LNCaP clone FGC (cell line): ENCODE measurements around the gene P2RX4.
A peak's percentile ranks its signal among the peaks of the same experiment; 100 is the strongest.
"Not testable (repeated sequence)": the region's sequence is repeated elsewhere in the genome, so short reads cannot be mapped to it uniquely, and the experiment has no call there.

Source experiments
- DNase-seq: peaks from one replicate; pipeline ENCODE4 v3.0.0-alpha.2; 2011; ENCODE audit warnings: low read depth
- H3K4me3 ChIP-seq: 2 replicates; pipeline ENCODE4 v1.5.1; 2011; ENCODE audit warnings: mild to moderate bottlenecking, low read depth, low read length, control low read depth
- CTCF ChIP-seq: IDR thresholded peaks from 2 replicates; pipeline ENCODE4 v1.5.1; 2012; ENCODE audit warnings: mild to moderate bottlenecking; ENCODE audit not compliant: control insufficient read depth, insufficient read depth; ENCODE audit errors: extremely low read depth

Gene P2RX4

DNA sequence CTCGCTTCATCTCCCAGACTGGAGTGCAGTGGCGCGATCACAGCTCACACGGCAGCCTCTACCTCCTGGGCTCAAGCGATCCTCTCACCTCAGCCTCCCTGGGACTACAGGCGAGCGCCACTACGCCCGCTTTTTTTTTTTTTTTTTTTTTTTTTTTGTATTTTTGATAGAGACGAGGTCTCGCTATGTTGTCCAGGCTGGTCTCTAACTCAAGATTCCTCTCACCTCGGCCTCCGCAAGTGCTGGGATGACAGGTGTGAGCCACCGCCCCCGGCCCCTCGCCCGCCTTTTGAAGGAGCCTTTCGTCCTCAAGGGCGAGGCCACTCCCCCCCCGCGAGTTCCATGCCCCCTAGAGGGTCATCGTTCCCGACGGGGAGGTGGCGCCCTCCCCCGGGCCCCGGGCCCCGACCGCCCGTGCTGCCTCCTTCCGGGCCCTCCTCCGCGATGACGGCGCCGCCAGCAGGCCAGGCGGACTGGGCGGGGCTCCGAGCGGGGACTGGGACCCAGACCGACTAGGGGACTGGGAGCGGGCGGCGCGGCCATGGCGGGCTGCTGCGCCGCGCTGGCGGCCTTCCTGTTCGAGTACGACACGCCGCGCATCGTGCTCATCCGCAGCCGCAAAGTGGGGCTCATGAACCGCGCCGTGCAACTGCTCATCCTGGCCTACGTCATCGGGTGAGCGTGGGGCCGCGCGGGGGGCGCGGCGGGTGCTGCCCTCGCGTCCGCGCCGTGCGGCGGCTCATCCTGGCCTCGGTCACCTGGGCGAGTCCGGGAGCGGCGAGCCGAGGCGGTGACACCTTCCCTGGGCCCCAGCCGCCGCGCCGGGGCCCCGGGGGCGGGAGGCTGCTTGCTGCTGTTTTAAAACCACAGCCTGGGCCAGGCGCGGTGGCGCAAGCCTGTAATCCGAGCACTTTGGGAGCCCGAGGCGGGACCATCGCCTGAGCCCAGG lies at the start of gene P2RX4:
P2RX4 (plus strand) TSS at position 506 of the 949 bp plus-strand sequence; CDS start at position 542, 36 bp downstream.
- DNase-seq, result peak; percentile 39

GRCh38 chr12:121162384-121162783 lies 47.5 kb upstream of the P2RX4 start:
- H3K4me3 ChIP-seq, result no peak overlapping the region
- no peak for DNase-seq
- TF ChIP-seq CTCF, result no peak

More for the DNA sequence above, at the start of gene P2RX4:
- peak; percentile 47 for TF ChIP-seq CTCF
- H3K4me3 ChIP-seq, result peak within 1 kb of the TSS; percentile 72

DNA sequence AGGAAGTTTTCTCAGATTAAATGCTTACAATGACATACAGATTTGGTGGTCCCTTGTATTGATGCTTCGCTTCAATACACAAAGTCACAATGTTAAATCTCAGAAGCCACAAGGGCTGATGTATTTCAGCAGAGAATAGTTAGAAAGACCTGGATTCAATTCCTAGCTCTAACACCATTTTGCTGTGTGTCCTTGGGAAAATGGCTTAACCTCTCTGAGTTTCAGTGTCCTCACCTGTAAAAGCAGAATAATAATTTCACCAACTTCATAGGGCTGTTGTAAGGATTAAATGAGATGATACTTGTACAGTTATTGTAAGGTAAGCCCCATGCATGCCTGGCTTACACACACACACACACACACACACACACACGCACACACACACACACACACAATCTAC lies 46.9 kb upstream of the P2RX4 start:
- DNase-seq, result no peak
- no peak overlapping the region for H3K4me3 ChIP-seq
- no peak for TF ChIP-seq CTCF

DNA sequence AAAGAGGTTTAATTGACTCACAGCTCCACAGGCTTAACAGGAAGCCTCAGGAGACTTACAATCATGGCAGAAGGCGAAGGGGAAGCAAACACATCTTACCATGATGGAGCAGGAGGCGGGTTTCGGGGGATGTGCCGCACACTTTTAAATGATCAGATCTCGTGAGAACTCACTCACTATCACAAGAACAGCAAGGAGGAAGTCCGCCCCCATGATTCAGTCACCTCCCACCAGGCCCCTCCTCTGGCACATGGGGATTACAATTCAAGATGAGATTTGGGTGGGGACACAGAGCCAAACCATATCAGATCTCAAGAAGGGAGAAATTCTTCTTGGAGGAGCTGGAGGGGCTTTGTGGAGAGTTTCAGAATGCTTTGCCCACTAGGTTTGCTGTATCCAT lies 45.1 kb upstream of the P2RX4 start:
- not testable (repeated sequence) for H3K4me3 ChIP-seq, DNase-seq

GRCh38 chr12:121165316-121165715 lies 44.6 kb upstream of the P2RX4 start:
- no peak overlapping the region for H3K4me3 ChIP-seq
- no peak for TF ChIP-seq CTCF
- no peak for DNase-seq

GRCh38 chr12:121166356-121166755 lies 43.6 kb upstream of the P2RX4 start:
- no peak for TF ChIP-seq CTCF
- H3K4me3 ChIP-seq, result no peak overlapping the region
- no peak for DNase-seq

DNA sequence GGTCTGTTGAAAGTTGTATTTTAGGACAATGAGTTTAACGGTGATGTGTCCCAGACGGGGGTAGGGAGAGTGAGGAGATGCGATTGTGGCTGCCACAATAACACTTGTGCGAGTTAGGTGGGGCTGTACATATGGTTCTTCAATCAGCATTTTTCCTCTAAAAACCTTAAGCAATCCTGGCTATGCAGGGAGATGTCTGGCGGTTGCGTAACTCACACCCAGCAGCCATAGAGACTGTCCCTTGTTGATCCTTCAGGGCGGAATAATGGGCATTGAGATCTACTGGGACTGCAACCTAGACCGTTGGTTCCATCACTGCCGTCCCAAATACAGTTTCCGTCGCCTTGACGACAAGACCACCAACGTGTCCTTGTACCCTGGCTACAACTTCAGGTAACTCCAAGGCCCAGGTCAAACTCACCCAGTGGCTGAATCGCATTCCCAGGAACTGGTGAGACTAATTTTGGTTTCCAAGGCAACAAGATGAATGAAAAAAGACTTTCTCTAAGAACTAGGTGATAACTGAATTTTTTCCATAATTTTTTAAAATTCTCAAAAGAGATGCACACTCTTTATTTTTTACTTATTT lies 42.6 kb upstream of the P2RX4 start:
- H3K4me3 ChIP-seq, result no peak overlapping the region
- no peak for DNase-seq
- TF ChIP-seq CTCF, result no peak
